Left colon (tissue), 2 donors: Measurements from ENCODE around the gene AMER3. TPM values are rescaled to one million over a fixed set of nuclear protein-coding genes. Genes with fewer than 3 reads are reported as not detected.

Experiments used
- ATAC-seq: fragments of 200-7000 bp; cut with Tn5 transposase; one replicate; pipeline ENCODE4 v1.9.1; 2020; ENCODE audit warnings: mild to moderate bottlenecking, moderate library complexity
- DNase-seq, 2 donors: peaks; one replicate each; pipeline ENCODE4 v3.0.0-alpha.2; 2020
- intact Hi-C, 2 donors: fragments of 100-400 bp; cut with DNase I in 1 of 2; cut with micrococcal nuclease in 1 of 2; formaldehyde crosslinking; loops; one replicate each; pipeline versions ENCODE4 v1.11.2 to v1.14.0; 2022; cut with DNase I, micrococcal nuclease
- total RNA-seq, 2 donors: library from RNA; stranded (reverse); fragmentation: NEBNext Ultra II Directional; extraction: Animal tissue kit (Norgen Biotek cat#: 25700); gene quantifications; one replicate each; pipeline ENCODE4 v1.2.1, GENCODE V29; 2021
- donor health status: DM: no; HTN: no; CAD: no.
- donor health status: DM: yes; HTN: yes; CAD: no.

Gene AMER3
- total RNA-seq, 2 donors from 2014 or later, result 0.40 to 0.42 TPM

- DNase-seq, result no peak
- intact Hi-C loops, result no loop called here
- ATAC-seq, result no peak
Observed at GRCh38 chr2:130805613-130806012, 50.3 kb downstream of the AMER3 start.

- intact Hi-C loops, result no loop called here
- ATAC-seq (no peak), DNase-seq (no peak)
Observed at GRCh38 chr2:130806370-130806769, 51.0 kb downstream of the AMER3 start.

GRCh38 chr2:130807659-130808385 is 52.5 kb downstream of the AMER3 start:
- intact Hi-C loops, result no loop called here
- DNase-seq (peak; percentile 74 to 86), ATAC-seq (peak; percentile 99)

GRCh38 chr2:130808482-130809268 is 53.3 kb downstream of the AMER3 start:
- intact Hi-C loops, result no loop called here
- no peak for DNase-seq
- no peak for ATAC-seq

- intact Hi-C loops, result no loop called here
- ATAC-seq (no peak), DNase-seq (no peak)
Observed at GRCh38 chr2:130810490-130810889, 55.1 kb downstream of the AMER3 start.

- DNase-seq (no peak), ATAC-seq (peak; percentile 54)
- intact Hi-C loops, result no loop called here
Observed at GRCh38 chr2:130813722-130814121, 58.4 kb downstream of the AMER3 start.

- intact Hi-C loops, result no loop called here
- ATAC-seq (no peak), DNase-seq (no peak)
Observed at GRCh38 chr2:130814931-130815680, 59.8 kb downstream of the AMER3 start.

Other genes with a start within 250 kb of the AMER3 start
- under 1 TPM; 0.06 to 0.08 TPM for gene POTEI, start 246.2 kb upstream of the AMER3 start, total RNA-seq
- not detected for gene CFC1B, start 234.3 kb upstream of the AMER3 start, total RNA-seq
- gene CFC1, start 156.0 kb upstream of the AMER3 start, total RNA-seq, result under 1 TPM; 0.58 to 0.73 TPM
- under 1 TPM; 0.08 to 0.15 TPM for gene POTEJ, start 144.1 kb upstream of the AMER3 start, total RNA-seq
- gene GPR148, start 26.5 kb upstream of the AMER3 start, total RNA-seq, result not detected
- 1 to 10 TPM; 1.1 to 3.0 TPM for gene ARHGEF4, start 81.4 kb downstream of the AMER3 start, total RNA-seq